ENCODE measurements around the gene GTF2F2.

Gene GTF2F2

DNA sequence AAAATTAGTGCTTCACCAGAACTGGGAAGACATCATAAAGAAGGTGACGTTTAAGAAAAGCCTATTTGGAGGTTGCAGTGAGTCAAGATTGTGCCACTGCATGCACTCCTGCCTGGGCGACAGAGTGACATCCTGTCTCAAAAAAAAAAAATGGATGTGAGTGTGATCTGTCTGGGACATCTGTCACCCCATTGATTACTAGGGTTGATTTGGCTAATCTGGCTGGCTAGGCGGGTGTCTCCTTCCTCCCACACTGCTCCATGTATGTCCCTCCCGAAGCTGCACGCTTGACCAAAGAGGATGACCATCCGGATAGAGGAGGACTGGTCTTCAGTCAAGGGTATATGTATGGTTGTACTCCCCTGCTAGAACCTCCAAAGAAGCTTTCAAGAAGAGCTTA, 2.6 kb downstream of the GTF2F2 start:
- DNase-seq, result no peak

DNA sequence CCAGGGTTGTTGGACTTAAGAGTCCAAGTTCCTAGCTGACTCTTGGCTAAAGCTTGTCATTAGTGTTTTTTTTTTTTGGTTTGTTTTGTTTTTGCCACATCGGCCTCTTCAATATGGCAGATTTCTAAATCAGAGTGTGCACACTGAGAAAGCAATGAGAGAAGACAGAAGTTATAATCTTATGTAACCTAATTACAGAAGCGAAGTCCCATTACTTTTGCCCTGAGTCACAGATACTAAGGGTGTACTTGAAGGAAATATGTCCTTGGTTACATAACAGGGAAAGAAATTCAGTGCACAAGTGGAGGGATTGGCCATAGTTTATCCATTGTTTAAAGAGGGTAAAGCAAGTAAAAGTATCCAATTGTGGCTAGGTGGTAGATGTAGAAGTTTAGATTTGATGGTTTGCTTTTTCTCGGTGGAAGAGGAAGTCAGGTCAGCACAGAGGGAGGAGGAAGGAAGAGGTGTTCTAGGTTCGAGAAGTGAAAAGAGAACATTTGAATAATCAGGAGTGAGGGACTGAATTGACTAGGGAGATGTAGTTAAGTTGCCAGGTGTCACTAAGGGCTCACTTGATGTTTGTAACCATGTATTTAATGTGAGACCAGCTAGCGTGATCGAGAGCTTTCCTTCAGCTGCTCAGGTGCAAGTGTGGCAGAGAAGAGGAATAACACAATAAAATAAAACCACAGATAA, 12.2 kb downstream of the GTF2F2 start:
- DNase-seq, result no peak

DNA sequence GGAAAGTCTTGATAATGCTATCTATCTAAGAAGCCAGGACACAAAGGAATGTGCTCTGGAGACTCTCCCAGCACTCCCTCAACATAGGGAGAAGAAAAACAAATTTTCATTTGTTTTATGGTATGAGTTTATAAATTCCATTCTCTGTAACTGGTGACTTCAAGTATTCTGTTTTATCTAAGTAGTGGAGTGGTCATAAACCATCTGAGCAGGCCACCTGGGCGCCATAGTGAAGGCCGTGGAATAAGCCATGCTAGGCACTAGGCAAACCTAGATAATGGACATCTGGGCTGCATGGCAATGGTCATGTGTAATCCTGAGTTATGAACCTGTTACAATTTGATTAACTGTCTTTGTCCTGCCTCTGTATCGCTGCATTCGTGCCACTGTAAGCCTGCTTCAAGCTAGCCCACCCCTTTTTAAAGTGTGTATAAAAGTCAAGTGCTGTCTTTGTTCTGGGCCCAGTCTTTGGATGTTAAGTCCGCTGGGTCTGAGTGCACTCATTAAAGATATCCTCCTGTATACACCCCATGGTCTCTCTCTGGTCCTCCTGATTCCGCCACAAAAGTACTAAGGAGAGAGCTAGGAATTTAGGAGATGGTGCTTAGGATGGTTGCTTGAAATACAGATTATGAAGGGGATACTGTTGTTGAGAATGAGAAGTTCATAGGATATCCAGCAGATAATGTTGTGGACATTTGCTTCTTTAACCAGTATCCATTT, 13.2 kb downstream of the GTF2F2 start:
- no peak for DNase-seq

DNA sequence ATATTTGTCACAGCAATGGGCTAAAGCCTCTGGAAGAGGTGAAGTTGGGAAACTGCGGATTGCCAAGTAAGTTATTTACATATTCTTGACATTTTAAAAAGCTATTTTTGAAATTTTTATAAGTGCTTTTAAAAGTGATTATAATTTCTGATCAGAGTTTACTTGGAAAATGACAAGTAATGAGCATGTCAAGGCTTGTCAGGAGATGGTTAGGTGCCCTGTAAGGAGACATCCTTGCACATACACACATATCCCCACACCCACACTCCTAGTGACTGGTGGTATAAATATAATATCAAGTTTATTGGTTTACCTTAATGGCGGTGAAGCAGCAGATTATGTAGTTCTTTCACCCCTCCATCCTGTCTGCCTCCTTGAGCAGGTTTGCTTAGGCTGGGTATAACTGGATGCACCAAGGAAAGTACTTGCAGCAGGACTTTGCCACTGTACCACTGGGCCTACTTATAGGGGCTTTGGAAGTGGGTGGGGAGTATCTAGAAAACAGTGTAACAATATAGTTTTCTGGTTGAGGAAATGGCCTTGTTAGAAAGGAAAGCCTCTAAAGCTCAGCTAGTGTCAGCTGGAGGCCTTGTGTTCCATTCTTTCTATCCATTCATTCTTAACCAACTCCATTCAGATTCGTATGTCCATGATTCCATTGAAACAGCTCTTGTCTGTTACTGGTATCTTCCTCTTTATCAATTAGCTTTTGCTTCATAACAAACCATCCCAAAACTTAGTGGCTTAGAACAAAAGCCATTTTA, 16.6 kb downstream of the GTF2F2 start:
- DNase-seq, result no peak

DNA sequence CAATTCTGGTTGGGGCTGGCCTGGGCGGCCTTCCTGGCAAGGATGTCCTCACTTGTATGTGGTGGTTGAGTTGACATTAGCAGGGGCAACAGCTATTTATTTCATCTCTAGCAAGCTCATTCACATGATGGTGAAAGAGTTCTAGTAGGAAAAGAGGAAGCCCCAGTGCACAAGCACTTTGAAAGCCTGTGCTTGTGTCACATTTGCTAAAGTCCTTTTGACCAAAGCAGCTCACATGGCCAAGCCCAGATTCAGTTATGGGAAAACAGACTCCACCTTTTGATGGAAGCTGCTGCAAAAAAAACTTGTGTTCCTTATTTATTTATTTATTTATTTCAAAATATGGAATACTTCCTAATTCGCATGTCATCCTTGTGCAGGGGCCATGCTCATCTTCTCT, 17.2 kb downstream of the GTF2F2 start:
- no peak for DNase-seq

DNA sequence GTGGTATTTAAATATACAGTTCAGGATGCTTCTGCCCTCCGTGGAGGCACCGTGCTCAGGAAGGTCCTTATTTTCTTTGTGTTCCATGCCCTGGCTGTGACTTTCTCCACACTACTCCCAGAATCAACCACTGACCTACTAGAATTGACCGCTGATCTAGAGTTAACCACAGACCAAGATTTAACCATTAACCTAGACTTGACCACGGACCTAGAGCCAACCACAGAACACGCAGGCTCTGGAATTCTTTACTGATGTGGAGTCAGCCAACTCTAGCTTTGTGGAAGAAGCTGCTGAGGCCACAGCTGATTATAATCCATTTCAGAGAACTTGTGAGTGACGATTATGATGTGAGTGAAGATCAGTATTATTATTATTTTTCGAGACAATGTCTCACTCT, 18.0 kb downstream of the GTF2F2 start:
- no peak for DNase-seq

DNA sequence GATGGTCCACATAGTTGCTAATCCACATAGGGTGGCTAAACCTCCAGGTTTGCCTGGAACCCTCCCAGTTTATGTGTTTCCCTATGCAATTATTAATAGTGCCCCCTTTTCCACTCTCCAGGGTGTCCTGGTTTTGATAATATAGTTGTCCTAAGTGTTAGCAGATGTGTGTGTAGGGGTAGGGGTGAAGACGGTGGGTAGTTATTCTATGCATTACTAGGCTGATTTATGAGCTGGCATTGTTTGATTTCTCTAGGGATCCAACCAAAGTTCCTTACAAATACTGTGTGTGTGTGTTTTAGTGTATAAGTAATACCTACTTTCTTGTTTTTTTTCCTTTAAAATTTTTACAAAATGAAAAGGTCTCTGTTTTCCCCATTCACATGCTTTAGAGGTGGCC, 21.1 kb downstream of the GTF2F2 start:
- DNase-seq, result no peak

DNA sequence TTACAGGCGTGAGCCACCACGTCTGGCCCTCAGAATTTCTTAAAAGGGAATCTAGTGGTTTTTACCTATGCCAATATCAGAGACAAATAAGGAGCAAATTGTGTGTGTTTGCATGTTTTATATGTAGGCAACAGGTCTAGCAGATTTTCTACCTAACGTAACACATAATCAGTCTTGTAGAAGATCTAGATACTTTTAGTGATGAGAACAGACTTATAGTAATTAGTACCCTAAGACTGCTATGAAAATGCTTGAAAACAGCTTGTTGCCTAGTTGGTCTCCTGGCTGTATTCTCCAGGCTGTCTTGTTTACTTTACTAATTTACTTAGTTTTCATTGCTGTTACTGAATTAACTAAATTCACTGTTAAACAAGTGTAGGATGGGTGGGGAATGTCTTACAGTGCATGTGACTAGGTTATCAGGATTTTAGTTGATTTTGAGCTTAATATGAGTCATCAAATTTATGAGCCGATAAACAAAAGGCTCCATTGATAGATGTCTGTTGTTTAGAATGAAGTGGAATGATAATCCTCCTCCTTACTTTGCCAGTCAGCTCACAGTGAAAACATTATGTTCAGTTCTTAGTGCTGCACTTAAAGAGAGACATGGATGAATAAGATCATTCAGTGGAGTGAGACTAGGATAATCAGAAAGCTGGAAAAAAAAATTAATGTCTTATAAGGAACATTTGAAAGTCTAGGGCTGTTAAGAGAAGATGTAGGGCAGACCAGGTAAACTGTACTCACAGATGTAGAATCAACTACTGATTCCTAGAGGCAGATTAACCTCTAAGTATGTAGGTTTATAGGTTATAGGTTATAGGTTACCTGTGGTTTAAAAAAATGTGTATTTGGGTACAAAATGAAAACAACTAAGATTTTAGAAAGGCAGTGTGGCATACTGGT, 22.4 kb downstream of the GTF2F2 start:
- DNase-seq, result no peak

DNA sequence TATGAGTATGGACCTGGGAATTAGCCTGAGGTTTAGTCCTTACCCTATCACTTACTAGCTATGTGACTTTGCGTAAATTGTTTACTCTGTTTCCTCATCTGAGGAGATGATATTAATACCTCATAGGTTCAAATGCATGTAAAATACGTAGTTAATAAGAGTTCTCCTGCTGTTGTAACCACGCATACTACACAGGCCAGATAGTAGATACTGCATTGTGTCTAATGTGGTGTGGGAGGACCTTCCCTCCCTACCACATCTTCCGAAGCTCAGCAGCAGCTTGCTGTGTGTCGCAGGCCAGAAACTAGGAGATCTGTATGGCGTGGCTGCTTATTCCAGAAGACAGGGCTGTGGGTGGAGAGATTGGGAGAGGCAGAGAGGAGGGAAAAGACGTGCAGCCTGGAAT, 23.0 kb downstream of the GTF2F2 start:
- DNase-seq, result no peak

DNA sequence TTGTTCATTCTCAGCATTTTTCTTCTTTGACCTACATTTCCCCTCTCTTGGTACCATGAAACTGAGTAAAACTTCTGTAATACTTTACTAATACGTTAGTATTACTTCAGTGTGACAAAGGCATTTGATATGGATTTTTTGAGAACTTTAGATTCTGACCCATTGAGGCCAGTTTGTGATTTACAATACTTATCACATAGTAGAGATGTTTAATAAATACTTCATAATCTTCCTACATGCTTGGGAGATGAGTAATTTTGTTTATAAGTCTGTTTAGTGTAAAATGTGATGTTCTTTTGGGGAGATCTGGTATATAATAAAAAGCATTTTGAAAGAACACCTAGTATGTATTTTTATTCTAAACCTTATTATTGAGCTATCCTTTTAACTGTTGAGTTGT, 29.7 kb downstream of the GTF2F2 start:
- DNase-seq, result no peak

DNA sequence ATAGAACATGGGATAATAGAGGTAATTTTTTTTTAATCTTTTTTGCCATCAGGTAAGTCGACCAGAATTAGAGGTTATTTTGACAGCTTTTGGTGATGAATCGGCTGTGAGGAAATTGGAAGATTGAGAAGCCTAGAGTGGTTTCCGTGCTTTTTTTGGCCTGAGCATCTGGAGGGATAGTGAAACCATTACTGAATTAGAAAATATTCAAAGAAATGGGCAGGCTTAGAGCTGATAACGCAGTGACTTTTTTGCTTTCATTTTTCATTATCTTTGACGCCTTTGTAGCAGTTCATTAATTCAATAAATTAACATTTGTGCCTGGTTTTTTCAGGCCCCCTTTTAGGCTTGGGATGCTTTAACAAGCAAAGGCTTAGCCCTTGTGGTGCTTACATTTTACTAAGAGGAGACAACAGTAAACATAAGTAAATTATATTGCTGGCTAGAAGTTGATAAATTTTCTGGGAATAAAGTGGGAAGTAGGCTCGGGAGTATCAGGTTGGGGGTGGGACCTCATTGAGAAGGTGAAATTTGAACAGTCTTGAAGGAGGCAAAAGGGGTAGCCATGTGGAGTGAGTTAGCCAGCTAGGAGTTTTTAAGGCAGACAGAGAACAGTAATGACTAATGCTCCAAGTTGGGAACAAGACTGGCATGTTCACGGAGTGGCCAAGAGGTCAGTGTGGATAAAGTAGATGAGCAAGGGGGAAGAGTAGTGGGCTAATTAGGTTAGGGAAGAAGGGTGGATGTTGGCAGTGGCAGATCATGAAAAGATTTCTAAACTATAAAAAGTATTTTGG, 36.5 kb downstream of the GTF2F2 start:
- no peak for DNase-seq

DNA sequence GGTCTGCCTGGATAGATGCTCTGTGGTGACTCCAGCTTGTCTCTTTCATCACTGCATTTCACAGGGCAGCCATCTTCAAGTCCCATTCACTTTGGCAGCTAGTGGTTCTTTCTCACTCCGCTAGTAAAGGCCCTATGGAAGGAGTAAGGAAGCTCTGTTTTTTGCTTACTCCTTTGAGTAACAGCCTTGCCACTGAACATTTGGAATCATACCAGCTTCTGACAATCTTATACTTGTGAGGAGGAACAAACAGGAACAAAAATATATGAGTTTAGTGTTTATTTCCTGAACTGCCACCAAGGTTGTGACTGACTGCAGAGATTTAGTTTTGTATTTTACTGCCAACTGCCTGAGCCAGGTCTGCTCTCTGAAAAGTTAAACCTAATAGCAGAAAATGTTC, 41.9 kb downstream of the GTF2F2 start:
- DNase-seq, result no peak

DNA sequence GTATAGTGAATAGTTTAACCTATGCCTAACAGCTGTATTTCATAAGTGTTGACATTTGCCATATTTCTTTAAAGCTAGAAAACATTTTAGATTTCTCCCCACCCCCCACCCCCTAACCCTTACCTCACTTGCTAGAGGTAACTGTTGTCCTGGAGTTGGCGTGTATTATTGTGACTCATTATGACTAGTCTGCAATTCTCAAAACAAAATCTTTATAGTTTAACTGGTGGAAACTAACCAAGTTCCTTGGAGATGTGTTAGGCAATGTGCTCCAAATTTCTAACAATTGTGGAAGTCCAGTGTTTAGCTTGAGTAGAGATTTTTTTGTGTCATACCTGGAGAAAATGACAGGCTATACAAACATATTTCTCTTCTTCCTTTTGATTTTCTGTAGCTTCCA, 42.5 kb downstream of the GTF2F2 start:
- DNase-seq, result no peak

DNA sequence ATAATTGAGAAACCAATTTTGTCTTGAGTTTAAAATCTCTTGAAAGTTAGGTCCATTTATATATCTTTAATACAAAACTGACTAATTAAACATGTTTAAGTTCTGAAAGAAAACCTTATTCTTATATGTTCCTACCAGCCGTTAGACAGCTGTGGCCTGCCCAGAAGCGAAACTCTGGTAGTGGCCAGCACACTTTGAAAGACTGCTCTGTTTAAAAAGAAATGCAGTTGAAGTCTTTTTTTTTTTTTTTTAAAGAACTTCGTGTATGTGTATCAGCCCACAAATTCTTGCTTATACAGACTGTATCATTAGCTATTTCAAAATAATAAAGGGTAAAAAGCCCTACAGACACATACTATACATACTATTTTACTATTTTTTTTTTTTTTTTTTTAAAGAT, 46.5 kb downstream of the GTF2F2 start:
- no peak for DNase-seq

DNA sequence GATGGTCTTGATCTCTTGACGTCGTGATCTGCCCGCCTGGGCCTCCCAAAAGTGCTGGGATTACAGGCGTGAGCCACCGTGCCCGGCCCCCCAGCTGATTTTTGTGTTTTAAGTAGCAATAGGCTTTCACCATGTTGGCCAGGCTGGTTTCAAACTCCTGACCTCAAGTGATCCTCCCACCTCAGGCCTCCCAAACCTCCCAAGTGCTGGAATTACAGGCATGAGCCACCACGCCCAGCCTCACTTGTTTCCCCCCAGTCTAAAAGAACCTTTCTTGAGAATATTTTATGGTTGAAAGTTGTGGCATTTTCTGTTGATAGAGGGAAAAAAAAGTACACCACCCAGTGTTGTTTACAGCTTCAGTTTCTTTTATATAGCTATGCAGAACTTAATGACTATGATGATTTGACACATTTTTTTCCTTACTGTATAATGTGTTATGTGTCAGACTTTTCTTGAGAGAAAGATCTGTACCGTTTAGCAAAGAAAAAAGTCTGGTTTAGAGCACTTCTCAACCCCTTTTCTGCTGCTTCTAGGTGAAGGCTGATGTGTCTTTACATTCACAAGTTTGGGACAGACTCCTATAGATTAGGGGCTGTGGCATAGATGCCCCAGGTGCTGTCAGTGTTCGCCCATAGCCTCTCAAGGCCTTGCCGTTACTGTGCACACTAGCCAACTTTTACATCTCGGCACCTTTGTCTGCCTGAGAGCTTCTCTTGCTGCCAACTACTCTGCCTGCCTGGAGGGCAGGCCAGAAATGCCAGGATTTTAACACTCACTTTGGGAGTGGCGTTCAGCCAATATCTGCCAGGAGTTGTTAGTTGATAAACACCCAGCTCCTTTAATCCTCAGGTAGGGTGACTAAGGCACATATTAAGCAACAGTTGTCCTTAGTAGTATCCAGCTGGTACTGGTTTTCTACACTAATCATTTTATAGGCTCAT, 47.6 kb downstream of the GTF2F2 start:
- DNase-seq, result no peak

DNA sequence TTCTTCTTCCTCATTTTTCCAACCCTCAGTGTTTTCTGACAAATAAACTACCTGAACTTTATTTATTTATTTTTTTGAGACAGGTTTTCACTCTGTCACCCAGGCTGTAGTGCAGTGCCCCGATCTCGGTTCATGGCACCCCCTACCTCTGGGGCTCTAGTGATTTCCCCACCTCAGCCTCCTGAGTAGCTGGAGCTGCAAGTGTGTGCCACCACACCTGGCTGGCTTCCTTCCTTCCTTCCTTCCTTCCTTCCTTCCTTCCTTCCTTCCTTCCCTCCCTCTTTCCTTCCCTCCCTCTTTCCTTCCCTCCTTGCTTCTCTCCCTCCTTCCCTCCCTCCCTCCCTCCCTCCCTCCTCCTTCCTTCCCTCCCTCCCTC, 48.2 kb downstream of the GTF2F2 start:
- no peak for DNase-seq

DNA sequence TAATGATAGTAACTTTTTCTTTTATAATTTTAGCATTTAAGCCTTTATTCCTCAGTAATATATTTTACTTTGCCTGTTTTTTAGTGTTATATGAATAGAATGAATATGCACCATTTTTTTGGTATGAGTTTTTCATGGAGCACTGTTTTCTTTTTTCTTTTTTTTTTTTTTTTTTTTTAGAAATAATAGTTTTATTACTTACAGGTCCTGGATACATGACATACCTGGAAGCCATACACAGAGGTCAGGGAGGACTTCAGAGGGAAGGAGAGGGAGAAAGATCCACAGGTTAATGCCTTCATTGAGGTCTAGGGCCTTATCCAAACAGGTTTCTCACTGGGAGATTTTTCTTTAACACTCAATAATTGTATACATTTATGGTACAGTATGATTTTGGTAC, 54.2 kb downstream of the GTF2F2 start:
- no peak for DNase-seq

DNA sequence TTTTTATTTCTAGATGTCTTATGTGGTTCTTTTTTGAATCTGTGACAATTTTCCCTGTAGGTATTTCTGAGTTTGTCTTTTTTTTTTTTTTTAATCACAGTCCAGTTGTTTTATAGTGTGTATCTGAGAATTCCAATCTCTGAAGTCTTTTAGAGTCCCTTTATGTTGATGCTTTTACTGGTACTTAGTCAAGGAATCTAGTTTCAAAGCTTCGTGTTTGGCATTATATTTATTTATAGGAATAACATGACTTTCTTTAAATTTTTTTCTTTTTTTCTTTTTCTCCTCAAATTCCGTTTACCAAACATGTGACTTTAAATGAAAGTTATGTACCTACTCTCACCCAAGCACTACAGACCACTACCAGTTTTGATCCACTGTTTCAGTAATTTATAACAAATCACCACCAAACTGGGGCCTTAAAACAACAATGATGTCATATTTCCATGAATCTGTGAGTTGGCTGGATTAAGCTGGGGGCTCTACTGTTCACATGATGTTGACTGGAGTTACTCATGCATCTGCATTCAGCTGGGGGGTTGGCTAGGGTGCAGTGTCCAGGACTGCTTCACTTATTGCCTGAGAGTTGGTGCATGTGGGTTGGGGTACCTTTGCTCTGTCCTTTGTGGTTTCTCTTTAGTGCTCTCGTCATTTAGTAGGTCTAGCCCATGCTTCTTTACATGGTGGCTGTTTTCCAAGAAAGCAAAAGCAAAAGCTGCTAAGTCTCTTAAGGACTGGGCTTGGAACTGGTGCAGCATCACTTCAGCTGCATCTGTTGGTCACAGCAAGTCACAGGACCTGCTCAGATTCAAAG, 58.2 kb downstream of the GTF2F2 start:
- DNase-seq, result no peak

DNA sequence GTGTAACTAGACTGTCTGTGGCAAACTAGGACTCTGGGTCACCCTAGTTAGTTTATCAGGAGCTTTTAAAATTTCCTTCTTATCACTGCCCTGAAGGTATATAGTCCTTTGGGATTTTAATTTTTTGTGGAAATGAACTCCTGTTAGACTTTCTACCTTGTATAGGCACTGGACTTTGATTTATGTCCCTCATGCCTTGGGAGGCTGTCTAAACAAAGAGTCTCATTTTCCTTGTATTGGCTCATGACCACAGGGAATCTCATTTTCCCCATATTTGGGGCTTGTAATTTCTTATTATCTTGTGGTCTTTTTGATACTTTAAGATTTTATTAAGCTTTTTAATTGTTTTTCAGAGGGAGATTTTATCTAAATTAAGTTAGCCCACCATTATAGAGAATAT, 59.1 kb downstream of the GTF2F2 start:
- DNase-seq, result no peak

DNA sequence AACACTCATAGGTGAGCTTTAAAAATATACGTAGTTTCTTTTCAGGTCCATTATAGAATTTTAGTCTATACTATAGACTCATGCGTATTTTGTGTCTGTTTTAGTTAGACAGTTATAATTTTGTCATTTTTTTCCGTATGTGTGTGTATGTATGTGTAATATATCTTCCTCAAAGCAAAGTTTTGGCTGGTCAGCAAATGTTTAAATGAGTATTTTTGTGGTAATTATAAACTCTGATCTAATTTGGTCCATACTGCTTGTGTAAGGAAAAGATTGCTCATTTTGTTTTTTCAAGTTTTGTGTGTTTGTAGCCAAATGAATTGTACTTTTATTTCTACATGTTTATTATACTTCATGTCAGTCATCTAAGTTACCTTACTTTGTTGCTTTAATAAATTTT, 60.0 kb downstream of the GTF2F2 start:
- no peak for DNase-seq

Measured in activated T-cell treated with anti-CD3 and anti-CD28 coated beads for 4 hours (primary cell).